Stimulated activated CD8-positive, alpha-beta memory T cell treated with anti-CD3 and anti-CD28 coated beads, Interleukin-15, amount 100 ng/mL, for 4 hours (primary cell): Measurements from ENCODE around the gene C2orf92.
"Not testable (repeated sequence)": the region's sequence is repeated elsewhere in the genome, so short reads cannot be mapped to it uniquely, and the experiment has no call there.

Experiments used
- DNase-seq, 2 donors: peaks; one replicate each; pipeline ENCODE4 v3.0.0-alpha.2; 2020; ENCODE audit warnings: low read depth in 2 of 2

The C2orf92 gene

GRCh38 chr2:97660044-97660774 lies 9.3 kb upstream of the C2orf92 start:
- DNase-seq: no peak

GRCh38 chr2:97660775-97661389 lies 8.6 kb upstream of the C2orf92 start:
- DNase-seq: no peak

- DNase-seq: no peak
Measured at GRCh38 chr2:97661927-97662326, 7.6 kb upstream of the C2orf92 start.

GRCh38 chr2:97662386-97662894 lies 7.1 kb upstream of the C2orf92 start:
- DNase-seq: no peak

GRCh38 chr2:97662895-97663625 lies 6.5 kb upstream of the C2orf92 start:
- DNase-seq: peak; percentile 55 to 79

GRCh38 chr2:97663626-97663961 lies 5.9 kb upstream of the C2orf92 start:
- DNase-seq: peak in 1 of 2 donors; percentile 41

GRCh38 chr2:97663962-97664635 lies 5.4 kb upstream of the C2orf92 start, which contains the start of gene ACTR1B:
Gene ACTR1B, minus strand, starts transcription at chr2:97664044. Its CDS starts 154 bp downstream, at chr2:97663890.
- peak; percentile 96 to 98 for DNase-seq

GRCh38 chr2:97664636-97664970 lies 4.9 kb upstream of the C2orf92 start:
- no peak for DNase-seq

GRCh38 chr2:97670471-97670870 lies 958 bp downstream of the C2orf92 start:
- no peak for DNase-seq

GRCh38 chr2:97671526-97671925 lies 2.0 kb downstream of the C2orf92 start:
- no peak for DNase-seq

GRCh38 chr2:97672606-97673140 lies 3.2 kb downstream of the C2orf92 start:
- not testable (repeated sequence) for DNase-seq

GRCh38 chr2:97673182-97673914 lies 3.8 kb downstream of the C2orf92 start:
- no peak for DNase-seq

- no peak for DNase-seq
Measured at GRCh38 chr2:97673915-97674283, 4.4 kb downstream of the C2orf92 start.

- no peak for DNase-seq
Measured at GRCh38 chr2:97675430-97676113, 6.1 kb downstream of the C2orf92 start.

- no peak for DNase-seq
Measured at GRCh38 chr2:97676620-97677019, 7.1 kb downstream of the C2orf92 start.

- DNase-seq: no peak
Measured at GRCh38 chr2:97677480-97677879, 8.0 kb downstream of the C2orf92 start.

- no peak for DNase-seq
Measured at GRCh38 chr2:97678298-97678697, 8.8 kb downstream of the C2orf92 start.

GRCh38 chr2:97687235-97687634 lies 17.7 kb downstream of the C2orf92 start:
- not testable (repeated sequence) for DNase-seq

GRCh38 chr2:97688062-97688827 lies 18.7 kb downstream of the C2orf92 start:
- DNase-seq: no peak

GRCh38 chr2:97691166-97691565 lies 21.7 kb downstream of the C2orf92 start:
- no peak for DNase-seq
